ENCODE data around the gene WDR20.
"Not testable (repeated sequence)": the region's sequence is repeated elsewhere in the genome, so short reads cannot be mapped to it uniquely, and the experiment has no call there.

The WDR20 gene

DNA sequence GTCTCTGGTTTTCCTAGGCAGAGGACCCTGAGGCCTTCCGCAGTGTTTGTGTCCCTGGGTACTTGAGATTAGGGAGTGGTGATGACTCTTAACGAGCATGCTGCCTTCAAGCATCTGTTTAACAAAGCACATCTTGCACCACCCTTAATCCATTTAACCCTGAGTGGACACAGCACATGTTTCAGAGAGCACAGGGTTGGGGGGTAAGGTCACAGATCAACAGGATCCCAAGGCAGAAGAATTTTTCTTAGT, 32.2 kb downstream of the WDR20 start:
- not testable (repeated sequence) for DNase-seq

DNA sequence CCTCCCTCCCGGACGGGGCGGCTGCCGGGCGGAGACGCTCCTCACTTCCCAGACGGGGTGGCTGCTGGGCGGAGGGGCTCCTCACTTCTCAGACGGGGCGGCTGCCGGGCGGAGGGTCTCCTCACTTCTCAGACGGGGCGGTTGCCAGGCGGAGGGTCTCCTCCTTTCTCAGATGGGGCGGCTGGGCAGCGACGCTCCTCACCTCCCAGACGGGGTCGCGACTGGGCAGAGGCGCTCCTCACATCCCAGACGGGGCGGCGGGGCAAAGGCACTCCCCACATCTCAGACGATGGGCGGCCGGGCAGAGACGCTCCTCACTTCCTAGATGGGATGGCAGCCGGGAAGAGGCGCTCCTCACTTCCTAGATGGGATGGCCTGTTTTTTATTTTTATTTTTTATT, 33.0 kb downstream of the WDR20 start:
- DNase-seq: not testable (repeated sequence)

GRCh38 chr14:102177161-102177560, 37.5 kb downstream of the WDR20 start:
- no peak for DNase-seq

- DNase-seq: no peak
These were observed 39.1 kb downstream of the WDR20 start for GRCh38 chr14:102178806-102179205.

DNA sequence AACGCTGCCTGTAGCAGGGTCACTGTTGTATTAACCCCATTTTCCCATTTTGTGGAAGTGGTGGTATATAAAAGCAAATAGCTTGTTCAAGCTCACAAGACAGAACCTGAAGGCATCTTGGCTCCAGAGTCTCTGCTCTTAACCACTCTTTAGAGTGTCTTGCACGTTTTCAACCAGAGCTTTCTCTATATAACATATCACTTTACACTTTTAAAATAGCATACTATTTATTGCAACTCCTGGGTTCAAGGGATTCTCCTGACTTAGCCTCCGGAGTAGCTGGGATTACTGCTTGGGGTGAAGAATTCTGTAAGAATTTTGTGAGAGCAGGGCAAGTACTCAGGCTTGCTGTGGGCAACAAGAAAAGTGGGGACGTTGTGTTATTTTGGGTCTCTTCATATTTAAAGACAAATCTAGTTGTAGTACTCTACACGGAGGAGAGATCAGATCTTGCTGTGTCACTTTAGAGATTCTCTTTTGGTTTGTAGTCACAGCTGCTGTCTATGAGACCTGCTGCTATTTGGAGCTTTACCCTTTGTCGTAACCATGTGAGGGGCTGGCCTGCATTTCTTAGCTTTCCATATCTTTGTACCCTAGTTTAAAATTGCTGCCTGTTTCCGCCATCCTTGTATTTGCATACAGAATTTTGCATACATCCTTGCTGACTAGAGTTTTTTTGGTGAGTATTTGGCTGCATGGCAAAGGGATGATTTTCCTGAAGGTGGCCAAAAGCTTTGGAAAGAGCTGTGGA, 40.7 kb downstream of the WDR20 start:
- DNase-seq: no peak

DNA sequence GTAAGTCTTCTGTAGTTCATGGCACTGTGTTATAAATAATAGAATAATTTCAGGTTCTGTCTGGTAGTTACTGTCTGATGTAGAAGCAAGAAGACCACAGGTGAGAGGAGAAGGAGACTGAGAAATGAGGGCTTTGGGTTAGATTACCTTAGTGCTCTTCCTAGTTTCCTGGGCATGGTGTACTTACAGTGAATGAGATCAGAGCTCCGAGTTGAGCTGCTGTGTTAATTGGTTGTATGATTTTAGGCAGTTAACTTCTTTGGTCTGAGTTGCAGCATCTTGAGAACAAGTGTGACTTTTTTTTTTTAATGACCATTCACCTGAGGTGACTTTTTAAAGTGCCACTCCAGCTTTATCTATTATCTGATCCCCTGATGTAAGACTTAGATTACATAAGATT, 41.5 kb downstream of the WDR20 start:
- no peak for DNase-seq

DNA sequence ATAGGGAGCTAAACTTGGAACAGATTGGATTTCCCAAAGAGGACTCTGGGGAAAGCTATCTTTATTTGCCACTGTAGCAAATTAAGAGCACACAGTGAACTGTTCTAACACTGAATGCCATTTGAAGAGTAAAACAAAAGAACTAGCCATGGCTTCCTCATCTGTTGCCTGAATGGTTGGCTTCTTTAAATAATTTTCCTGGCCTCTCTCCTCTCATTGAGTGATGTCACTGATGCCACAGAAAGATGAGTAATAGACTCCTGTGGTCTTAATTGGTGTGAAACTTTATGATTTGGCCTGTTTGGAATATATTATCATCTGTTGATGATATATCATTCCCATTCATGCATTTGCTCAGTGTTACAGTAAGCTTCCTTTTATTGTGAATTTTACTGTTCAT, 42.5 kb downstream of the WDR20 start:
- no peak for DNase-seq

- DNase-seq: no peak
These were observed 43.4 kb downstream of the WDR20 start for GRCh38 chr14:102182936-102183619.

GRCh38 chr14:102183886-102184285, 44.2 kb downstream of the WDR20 start:
- no peak for DNase-seq

DNA sequence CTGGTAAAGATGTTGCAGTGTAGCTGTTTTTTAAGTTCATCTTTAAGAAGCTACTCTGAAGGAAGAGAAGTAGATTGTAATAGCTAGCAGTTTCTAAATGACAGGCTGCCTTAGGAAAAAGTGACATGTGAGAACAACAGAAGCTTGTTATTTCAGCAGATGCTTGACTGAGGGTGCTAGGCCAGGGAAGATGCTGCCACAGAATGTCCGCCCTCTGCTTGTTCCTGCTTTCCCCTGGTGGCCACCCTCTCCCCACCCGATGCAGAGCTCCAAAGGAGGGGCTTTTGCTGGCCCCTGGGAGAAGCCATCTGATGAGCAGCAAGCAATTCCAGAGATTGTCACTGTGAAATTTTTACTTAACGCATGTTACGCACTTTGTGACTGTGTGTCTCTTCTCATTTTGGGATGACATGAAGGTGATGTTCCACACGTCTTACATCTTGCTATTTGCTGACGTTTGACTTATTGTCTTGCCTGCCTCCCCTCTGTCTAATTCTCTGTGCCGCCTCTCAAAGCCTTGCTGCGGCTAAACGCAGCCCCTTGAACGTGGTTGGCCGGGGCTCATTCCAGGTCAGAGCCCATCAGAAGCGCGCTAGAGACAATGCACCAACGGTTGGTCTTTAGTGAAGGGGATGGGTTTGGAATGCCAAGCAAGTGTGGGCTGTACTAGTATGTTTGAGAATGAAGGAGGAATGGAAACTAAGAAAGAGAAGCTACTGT, 44.8 kb downstream of the WDR20 start:
- DNase-seq: no peak

GRCh38 chr14:102185360-102185759, 45.7 kb downstream of the WDR20 start:
- no peak for DNase-seq

DNA sequence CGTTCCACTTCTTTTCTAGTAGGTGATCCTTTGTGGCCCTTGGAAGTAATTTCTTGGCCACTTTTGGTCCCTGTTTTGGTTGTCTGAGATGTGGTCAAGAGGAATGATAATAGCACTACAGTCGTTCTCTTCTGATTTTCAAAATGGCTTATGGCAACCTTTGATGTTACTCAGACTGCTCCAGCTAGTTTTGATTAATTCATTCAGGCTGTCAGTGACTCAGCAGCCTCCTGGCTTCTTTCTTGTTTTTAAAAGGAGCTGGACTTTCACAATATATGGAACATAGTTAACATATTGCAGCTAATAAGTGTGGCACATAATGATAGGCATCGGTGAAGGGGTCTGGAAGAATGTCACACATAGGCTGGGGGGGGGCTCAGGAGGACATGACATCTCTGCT, 47.3 kb downstream of the WDR20 start:
- no peak for DNase-seq

DNA sequence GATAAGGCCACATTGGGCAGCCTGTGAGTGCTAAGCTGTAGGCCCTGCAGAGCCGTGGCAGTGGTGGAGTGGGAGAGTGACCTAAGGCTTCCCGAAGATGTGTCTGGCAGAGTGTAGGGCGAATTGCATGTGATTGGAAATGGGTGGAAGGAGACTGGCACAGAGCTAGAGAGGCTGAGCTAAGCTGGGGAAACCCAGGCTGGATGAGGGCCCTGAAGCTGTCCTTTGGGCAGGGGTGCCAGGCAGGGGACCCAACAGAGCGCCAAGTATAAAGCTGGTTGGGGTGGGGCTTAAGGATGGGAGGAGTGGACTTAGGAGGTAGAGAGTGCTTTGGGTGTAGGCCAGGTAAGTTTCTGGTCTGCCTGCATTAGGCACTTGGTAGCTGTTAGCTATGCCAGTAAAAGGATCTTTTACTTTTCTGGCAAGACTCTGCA, 47.9 kb downstream of the WDR20 start:
- no peak for DNase-seq

GRCh38 chr14:102188187-102188586, 48.5 kb downstream of the WDR20 start:
- no peak for DNase-seq

- DNase-seq: no peak
These were observed 50.2 kb downstream of the WDR20 start for GRCh38 chr14:102189874-102190273.

DNA sequence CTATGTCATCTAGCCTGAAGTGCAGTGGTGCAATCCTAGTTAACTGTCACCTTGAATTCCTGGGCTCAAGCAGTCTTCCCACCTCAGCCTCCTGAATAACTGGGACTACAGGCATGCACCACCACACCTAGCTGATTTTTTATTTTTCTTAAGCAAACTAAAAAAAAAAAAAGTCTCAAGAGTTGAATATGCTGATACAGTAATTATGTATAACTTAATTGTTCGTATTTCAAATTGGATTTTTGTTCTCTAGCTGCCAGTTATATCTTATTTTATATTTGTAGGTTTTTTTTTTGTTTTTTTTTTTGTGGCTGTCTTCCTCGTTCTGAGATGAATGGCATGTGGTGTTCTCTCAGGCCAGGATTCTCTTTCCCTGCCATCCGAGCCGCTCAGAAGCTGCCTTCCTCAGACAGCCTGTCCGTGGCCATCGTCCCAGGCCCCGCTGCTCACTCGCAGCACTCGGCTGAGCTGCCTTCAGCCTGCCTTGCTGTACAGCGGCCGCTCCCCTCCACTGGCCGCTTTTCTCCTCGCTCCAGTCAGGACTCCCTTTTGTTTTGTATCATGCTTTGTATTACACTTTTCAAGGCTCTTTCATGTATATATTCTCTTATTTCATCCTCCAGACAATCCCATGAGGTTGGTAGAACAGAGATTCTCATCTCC, 53.3 kb downstream of the WDR20 start:
- no peak for DNase-seq

DNA sequence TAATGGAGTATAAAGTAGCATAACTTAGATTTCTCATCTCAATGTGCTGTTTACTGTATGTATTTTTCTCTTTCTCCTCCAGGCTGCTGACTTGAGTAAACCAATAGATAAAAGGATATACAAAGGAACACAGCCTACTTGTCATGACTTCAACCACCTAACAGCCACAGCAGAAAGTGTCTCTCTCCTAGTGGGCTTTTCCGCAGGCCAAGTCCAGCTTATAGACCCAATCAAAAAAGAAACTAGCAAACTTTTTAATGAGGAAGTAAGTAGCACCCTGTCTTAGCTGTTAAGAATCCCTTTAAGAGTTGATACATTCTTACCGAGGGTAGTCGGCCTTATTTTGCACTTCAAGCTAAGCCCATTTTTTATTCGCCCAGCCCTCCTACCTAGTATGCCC, 55.2 kb downstream of the WDR20 start:
- DNase-seq: no peak

- no peak for DNase-seq
These were observed 55.7 kb downstream of the WDR20 start for GRCh38 chr14:102195446-102195845.

DNA sequence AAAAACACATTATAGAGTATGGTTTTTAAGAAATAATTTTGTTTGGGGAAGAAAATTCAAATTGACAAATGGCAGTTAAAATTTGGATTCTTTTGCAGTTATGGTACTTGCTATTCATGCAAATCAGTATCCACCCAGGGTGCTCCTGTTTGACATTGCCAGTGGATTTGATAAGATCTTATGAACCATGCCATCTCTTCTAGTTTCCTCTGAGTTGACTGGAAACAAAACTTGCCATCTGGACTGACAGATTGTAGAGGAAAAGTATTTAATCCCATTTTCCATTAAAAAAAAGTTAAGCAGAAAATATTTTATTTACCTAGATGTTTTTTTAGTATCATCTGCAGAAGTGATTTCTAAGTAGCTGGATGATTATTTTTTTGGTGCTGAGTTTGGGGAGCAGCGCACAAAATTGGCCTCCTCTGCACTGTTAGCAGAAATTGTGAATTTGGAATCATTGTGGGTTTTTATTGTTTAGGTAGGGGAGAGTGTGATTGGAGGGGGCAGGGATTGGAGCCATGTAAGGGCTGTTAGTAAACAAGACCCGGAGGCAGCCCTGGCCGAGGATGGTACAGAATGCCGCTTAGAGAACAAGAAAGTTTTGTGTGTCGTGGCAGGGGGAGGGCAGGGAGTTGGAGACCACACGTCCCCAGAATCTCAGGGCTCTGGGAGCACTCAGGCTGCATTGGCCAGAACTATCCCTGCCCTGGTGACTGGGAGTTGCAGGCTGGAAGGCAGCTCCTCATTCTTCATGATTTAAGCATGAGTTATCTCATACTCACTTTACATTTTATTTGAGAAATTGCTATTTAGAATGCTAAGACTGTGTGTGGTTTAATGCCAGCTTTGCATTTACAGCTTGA, 56.6 kb downstream of the WDR20 start:
- DNase-seq: no peak

DNA sequence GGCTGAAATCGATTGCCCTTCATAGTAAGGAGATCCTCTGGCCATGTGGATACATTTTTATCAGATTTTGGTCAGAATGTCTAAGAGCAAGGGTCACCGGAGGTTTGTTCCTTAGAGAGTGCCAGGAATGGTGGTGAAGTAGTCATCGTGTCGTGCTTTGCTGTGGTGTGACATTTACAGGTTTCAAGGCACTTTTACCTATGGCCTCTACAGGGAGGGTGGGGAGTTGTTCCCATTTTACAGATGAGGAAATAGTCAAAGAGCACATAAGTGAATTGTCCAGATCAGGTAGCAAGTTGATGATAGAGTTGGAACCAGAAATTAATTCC, 57.2 kb downstream of the WDR20 start:
- DNase-seq: no peak

DNA sequence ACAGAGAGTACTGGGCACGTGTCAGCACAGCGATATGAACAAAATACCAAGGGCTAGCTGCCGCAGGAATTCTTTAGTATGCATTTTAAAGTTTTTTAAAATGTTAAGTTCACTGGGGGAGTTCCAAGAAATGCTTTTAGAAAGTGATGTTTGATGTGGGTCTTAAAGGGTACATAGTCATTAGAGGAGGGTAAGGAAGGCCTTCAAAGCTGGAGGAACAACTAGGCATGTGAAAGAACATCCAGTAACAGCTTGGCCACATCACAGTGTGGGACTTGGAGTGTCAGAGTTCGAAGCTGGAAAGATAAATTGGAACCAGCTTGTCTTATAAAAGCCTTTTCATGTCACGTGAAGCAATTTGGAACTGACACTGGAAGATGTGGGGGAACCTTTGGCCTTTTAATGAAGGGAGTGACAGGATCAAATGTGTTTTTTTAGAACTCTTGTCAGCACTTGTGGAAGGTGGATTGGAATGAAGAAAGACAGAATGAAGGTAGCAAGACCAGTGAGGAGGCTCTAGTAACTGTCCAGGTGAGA, 57.7 kb downstream of the WDR20 start:
- no peak for DNase-seq

DNA sequence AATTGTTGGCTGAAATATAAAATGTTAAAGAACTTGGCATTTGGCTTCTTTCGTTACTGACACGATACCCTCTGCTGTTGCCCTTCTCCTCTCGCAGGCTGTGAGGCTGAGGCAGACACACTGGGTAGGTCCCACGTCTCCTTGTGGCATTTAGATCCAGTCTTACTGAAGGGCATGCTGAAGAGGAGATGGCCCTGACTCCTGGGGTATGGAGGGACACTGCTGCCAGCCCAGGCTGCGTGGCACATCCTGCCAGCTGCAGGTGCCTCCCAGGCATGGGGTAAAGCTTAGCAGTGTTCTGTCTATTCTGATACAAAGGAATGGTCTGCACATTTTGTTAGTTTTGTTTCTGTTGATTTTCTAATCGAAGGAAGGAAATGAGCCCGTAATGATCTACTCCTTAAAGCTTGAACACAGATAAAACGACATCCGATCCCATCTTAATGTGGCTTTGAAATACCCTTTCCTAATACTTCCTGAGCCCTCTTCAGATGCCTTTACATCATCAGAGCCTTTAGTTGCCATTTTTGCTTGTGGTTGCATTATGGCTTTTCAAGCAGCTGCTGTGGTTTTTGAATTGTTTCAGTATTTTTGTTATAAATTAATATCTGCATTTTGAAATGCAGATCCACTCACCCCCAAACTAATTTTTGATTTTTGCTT, 61.1 kb downstream of the WDR20 start:
- peak; percentile 2 for DNase-seq

All from NCI-H2029 treated with DMSO at 0.1 percent for 48 hours (cell line).